IMR-90 (cell line): ENCODE results near the gene MAPK9. TPM values are rescaled to one million over a fixed set of nuclear protein-coding genes. Genes with fewer than 3 reads are reported as not detected.

Source experiments
- ATAC-seq: fragments of 200-7000 bp; cut with Tn5 transposase; 2 replicates; pipeline ENCODE4 v1.9.1; 2020; ENCODE audit warnings: low read depth, mild to moderate bottlenecking, moderate library complexity
- BruUV-seq: library from RNA; stranded (reverse); fragments of 400-500 nt; replicated peaks from 2 replicates; lab custom pipeline; 2021; lab: Mats Ljungman, UMichigan
- CTCF ChIA-PET: fragments of 300-600 bp; formaldehyde crosslinking; extraction: SDS; loops from one replicate; lab custom pipeline; 2021; ENCODE audit warnings: antibody characterized with exemption; lab: Yijun Ruan, JAX
- POLR2A ChIA-PET: fragments of 300-600 bp; sonication (Branson Sonifier 250); formaldehyde crosslinking; loops from one replicate; lab custom pipeline; 2022; ENCODE audit warnings: antibody characterized with exemption; ENCODE audit not compliant: unreplicated experiment; lab: Charles Lee
- DNase-seq: peaks from one replicate; pipeline ENCODE4 v3.0.0; 2013
- H2AFZ ChIP-seq: replicated peaks from 2 replicates; pipeline ENCODE3; 2013; ENCODE audit warnings: low read length, mild to moderate bottlenecking; ENCODE audit not compliant: poor library complexity
- H2AK5ac ChIP-seq: 2 replicates; pipeline ENCODE4 v1.6.1; 2013; ENCODE audit warnings: low read depth, low read length, inconsistent platforms
- H2AK9ac ChIP-seq: replicated peaks from 2 replicates; pipeline ENCODE3; 2013; ENCODE audit warnings: mild to moderate bottlenecking, low read depth, low read length, moderate library complexity; ENCODE audit not compliant: poor library complexity
- H2BK120ac ChIP-seq: 2 replicates; pipeline ENCODE4 v1.6.1; 2013; ENCODE audit warnings: low read depth, low read length, inconsistent platforms
- H2BK15ac ChIP-seq: 3 replicates; pipeline ENCODE4 v1.6.1; 2013; ENCODE audit warnings: low read depth, low read length, inconsistent platforms
- H2BK20ac ChIP-seq: 2 replicates; pipeline ENCODE4 v1.6.1; 2013; ENCODE audit warnings: low read depth, mild to moderate bottlenecking, inconsistent platforms, low read length, moderate library complexity
- H2BK5ac ChIP-seq: 2 replicates; pipeline ENCODE4 v1.6.1; 2013; ENCODE audit warnings: mild to moderate bottlenecking, low read depth, low read length, inconsistent platforms; ENCODE audit not compliant: poor library complexity, severe bottlenecking
- H3K14ac ChIP-seq: replicated peaks from 2 replicates; pipeline ENCODE4 v1.6.1; 2013; ENCODE audit warnings: low read depth, low read length, inconsistent platforms
- H3K18ac ChIP-seq: 2 replicates; pipeline ENCODE4 v1.6.1; 2013; ENCODE audit warnings: low read depth, low read length, control low read depth
- H3K23ac ChIP-seq: 2 replicates; pipeline ENCODE4 v1.6.1; 2013; ENCODE audit warnings: low read depth, low read length, inconsistent platforms
- H3K27ac ChIP-seq: 2 replicates; pipeline ENCODE4 v1.5.1; 2013; ENCODE audit warnings: mild to moderate bottlenecking, control low read depth, low read length; ENCODE audit not compliant: insufficient read depth
- H3K27me3 ChIP-seq: 2 replicates; pipeline ENCODE4 v1.6.1; 2013; ENCODE audit warnings: low read length; ENCODE audit not compliant: control insufficient read depth, insufficient read depth
- H3K36me3 ChIP-seq: 2 replicates; pipeline ENCODE4 v1.6.1; 2013; ENCODE audit warnings: low read length, mixed read lengths; ENCODE audit not compliant: control insufficient read depth, insufficient read depth
- H3K4ac ChIP-seq: 2 replicates; pipeline ENCODE4 v1.6.1; 2013; ENCODE audit warnings: low read depth, low read length, inconsistent platforms
- H3K4me1 ChIP-seq: 2 replicates; pipeline ENCODE4 v1.6.1; 2013; ENCODE audit warnings: low read length, mixed read lengths; ENCODE audit not compliant: control insufficient read depth, insufficient read depth
- H3K4me2 ChIP-seq: 2 replicates; pipeline ENCODE4 v1.6.1; 2013; ENCODE audit warnings: low read depth, mild to moderate bottlenecking, control low read depth, low read length, moderate library complexity
- H3K4me3 ChIP-seq: 2 replicates; pipeline ENCODE4 v1.5.1; 2013; ENCODE audit warnings: low read depth, mild to moderate bottlenecking, control low read depth, low read length, moderate library complexity; ENCODE audit not compliant: insufficient read depth
- H3K56ac ChIP-seq: 2 replicates; pipeline ENCODE4 v1.6.1; 2013; ENCODE audit warnings: low read length, inconsistent platforms; ENCODE audit not compliant: insufficient read depth; ENCODE audit errors: extremely low read depth
- H3K79me1 ChIP-seq, 2 experiments: 2 replicates each; pipeline ENCODE4 v1.6.1; 2013; ENCODE audit warnings: low read length in 2 of 2, inconsistent platforms in 1 of 2, low read depth in 1 of 2
- H3K9ac ChIP-seq: 2 replicates; pipeline ENCODE4 v1.6.1; 2013; ENCODE audit warnings: low read depth, low read length, control low read depth
- H3K9me1 ChIP-seq: 2 replicates; pipeline ENCODE4 v1.6.1; 2013; ENCODE audit warnings: low read length, inconsistent platforms; ENCODE audit not compliant: insufficient read depth
- H3K9me3 ChIP-seq: 2 replicates; pipeline ENCODE4 v1.6.1; 2013; ENCODE audit warnings: low read length; ENCODE audit not compliant: control insufficient read depth, insufficient read depth
- H4K20me1 ChIP-seq: 2 replicates; pipeline ENCODE4 v1.6.1; 2013; ENCODE audit warnings: low read length, inconsistent platforms; ENCODE audit not compliant: insufficient read depth
- H4K5ac ChIP-seq: 2 replicates; pipeline ENCODE4 v1.6.1; 2013; ENCODE audit warnings: mild to moderate bottlenecking, low read depth, low read length, control low read depth
- H4K8ac ChIP-seq, 2 experiments: 2 replicates each; pipeline ENCODE4 v1.6.1; 2013; ENCODE audit warnings: low read depth in 2 of 2, low read length in 2 of 2, control low read depth in 1 of 2, inconsistent platforms in 1 of 2
- H4K91ac ChIP-seq: 2 replicates; pipeline ENCODE4 v1.6.1; 2013; ENCODE audit warnings: low read depth, low read length, inconsistent platforms; ENCODE audit not compliant: insufficient read depth
- CEBPB ChIP-seq: IDR thresholded peaks from 2 replicates; pipeline ENCODE4 v1.6.1; 2012; ENCODE audit warnings: low read depth, low read length, improper control_type of control experiment
- CHD1 ChIP-seq: IDR thresholded peaks from 2 replicates; pipeline ENCODE4 v1.6.1; 2012; ENCODE audit warnings: low read depth, low read length, improper control_type of control experiment
- FOS ChIP-seq: fragments of 150-350 bp; IDR thresholded peaks from 2 replicates; pipeline ENCODE4 v1.6.1; 2016; ENCODE audit warnings: low read depth, low read length
- MAFK ChIP-seq: IDR thresholded peaks from 2 replicates; pipeline ENCODE4 v1.6.1; 2012; ENCODE audit warnings: low read depth, low read length, improper control_type of control experiment
- NFE2L2 ChIP-seq: fragments of 150-350 bp; IDR thresholded peaks from 2 replicates; pipeline ENCODE4 v1.6.1; 2016; ENCODE audit warnings: low read depth, mild to moderate bottlenecking, low read length
- POLR2A ChIP-seq: IDR thresholded peaks from 2 replicates; pipeline ENCODE4 v1.6.1; 2012; ENCODE audit warnings: mild to moderate bottlenecking, low read depth, low read length
- RAD21 ChIP-seq: IDR thresholded peaks from 2 replicates; pipeline ENCODE4 v1.6.1; 2012; ENCODE audit warnings: low read length, improper control_type of control experiment
- RCOR1 ChIP-seq: IDR thresholded peaks from 2 replicates; pipeline ENCODE4 v1.6.1; 2012; ENCODE audit warnings: mild to moderate bottlenecking, low read length, improper control_type of control experiment; ENCODE audit not compliant: insufficient replicate concordance
- RFX5 ChIP-seq: IDR thresholded peaks from 2 replicates; pipeline ENCODE4 v1.8.0; 2012; ENCODE audit warnings: low read depth, mild to moderate bottlenecking, low read length, moderate library complexity
- SMC3 ChIP-seq: fragments of 150-350 bp; IDR thresholded peaks from 2 replicates; pipeline ENCODE4 v1.6.1; 2016; ENCODE audit warnings: low read depth, mild to moderate bottlenecking, antibody characterized with exemption, low read length, moderate library complexity
- WGBS, 2 experiments: methylation state at CpG; one replicate each; pipeline versions ENCODE4 v1.1.5 to v1.1.7; 2013; ENCODE audit warnings: missing lambda C conversion rate in 2 of 2; ENCODE audit not compliant: insufficient read length in 1 of 2; ENCODE audit errors: extremely low coverage in 2 of 2; 5-methylcytosine and 5-hydroxymethylcytosine counted together
- dilution Hi-C: fragments of 300-500 bp; cut with HindIII; formaldehyde crosslinking; loops from one replicate; pipeline ENCODE4 v1.14.3; 2018; ENCODE audit warnings: low sequenced_read_pairs; ENCODE audit not compliant: unreplicated experiment
- in situ Hi-C: fragments of 300-500 bp; cut with MboI; formaldehyde crosslinking; loops from 3 replicates; pipeline ENCODE4 v1.14.3; 2019; ENCODE audit warnings: low sequenced_read_pairs, inconsistent platforms, mixed read lengths
- intact Hi-C: fragments of 100-400 bp; cut with micrococcal nuclease; formaldehyde crosslinking; loops from 2 replicates; pipeline ENCODE4 v1.10.0; 2022
- polyA plus RNA-seq, 3 experiments: library from polyadenylated mRNA; depleted of rRNA; stranded (reverse); fragments of >200 nt; gene quantifications; 2 replicates each; pipeline ENCODE4 v1.2.3, GENCODE V29; 2012; ENCODE audit warnings: low replicate concordance in 1 of 3
- total RNA-seq: library from RNA; depleted of rRNA; stranded (reverse); fragments of >200 nt; gene quantifications from 2 replicates; pipeline ENCODE4 v1.2.3, GENCODE V29; 2012
- TF ChIP-seq, protein P1 (sequence below): fragments of 150-350 bp; IDR thresholded peaks from 2 replicates; pipeline ENCODE4 v1.6.1; 2017; ENCODE audit warnings: mild to moderate bottlenecking, antibody characterized with exemption, low read length, low read depth
- TF ChIP-seq, protein P2 (sequence below): fragments of 150-350 bp; IDR thresholded peaks from 2 replicates; pipeline ENCODE4 v1.6.1; 2016; ENCODE audit warnings: low read depth, mild to moderate bottlenecking, low read length, moderate library complexity, borderline replicate concordance

Gene MAPK9
- total and polyA plus RNA-seq, 2 of the 4 experiments (the other 2 are of a cell fraction) = 22.9 to 23.3 TPM

DNA sequence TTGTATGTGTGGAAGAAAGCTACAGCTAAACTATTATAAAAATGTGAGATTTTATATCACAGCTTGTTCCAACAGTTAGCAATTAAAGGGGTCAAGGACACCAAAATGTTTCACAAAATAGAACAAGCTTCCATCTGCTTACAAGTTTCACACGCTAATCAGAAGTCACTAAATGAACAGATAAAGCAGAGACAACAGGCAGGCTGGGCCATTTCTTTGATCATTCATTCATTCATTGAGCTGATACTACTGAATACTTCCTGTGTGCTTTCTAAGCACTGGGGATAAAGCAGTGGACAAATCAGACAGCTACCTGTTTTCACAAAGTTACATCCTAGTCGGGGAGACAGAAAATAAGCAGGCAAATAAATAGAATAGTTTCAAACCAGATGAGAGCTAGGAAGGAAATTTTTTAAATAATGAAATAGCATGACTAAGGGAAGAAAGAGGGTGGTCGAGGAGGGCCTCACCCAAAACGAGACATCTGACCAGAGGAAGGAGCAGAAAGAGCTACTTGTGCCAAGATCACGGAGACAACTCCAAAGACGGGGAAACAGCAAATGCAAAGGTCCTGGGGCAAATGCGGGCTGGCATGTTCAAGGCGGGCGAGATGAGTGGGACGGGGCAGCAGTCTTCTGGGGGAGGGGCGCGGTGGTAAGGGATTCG, 1.2 kb downstream of the MAPK9 start:
- no peak for DNase-seq
- H3K4me3 ChIP-seq = peak overlapping the region; percentile 94
- H2BK20ac ChIP-seq = no peak overlapping the region
- peaks cover 15% of the 10 kb centered on the region for H4K20me1 ChIP-seq
- POLR2A ChIA-PET = no interaction called here
- no peak overlapping the region; the same call in 1 of the 2 replicates for H3K14ac ChIP-seq
- H2AK5ac ChIP-seq = peak overlapping the region; percentile 7; the same call in 1 of the 2 replicates
- TF ChIP-seq RCOR1 (no peak), CHD1 (no peak), RAD21 (no peak), MAFK (no peak), NFE2L2 (no peak), FOS (no peak), POLR2A (no peak), SMC3 (no peak), RFX5 (no peak), CEBPB (no peak)
- TF ChIP-seq, protein P1, sequence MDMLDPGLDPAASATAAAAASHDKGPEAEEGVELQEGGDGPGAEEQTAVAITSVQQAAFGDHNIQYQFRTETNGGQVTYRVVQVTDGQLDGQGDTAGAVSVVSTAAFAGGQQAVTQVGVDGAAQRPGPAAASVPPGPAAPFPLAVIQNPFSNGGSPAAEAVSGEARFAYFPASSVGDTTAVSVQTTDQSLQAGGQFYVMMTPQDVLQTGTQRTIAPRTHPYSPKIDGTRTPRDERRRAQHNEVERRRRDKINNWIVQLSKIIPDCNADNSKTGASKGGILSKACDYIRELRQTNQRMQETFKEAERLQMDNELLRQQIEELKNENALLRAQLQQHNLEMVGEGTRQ = no peak
- TF ChIP-seq, protein P2, sequence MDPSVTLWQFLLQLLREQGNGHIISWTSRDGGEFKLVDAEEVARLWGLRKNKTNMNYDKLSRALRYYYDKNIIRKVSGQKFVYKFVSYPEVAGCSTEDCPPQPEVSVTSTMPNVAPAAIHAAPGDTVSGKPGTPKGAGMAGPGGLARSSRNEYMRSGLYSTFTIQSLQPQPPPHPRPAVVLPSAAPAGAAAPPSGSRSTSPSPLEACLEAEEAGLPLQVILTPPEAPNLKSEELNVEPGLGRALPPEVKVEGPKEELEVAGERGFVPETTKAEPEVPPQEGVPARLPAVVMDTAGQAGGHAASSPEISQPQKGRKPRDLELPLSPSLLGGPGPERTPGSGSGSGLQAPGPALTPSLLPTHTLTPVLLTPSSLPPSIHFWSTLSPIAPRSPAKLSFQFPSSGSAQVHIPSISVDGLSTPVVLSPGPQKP = no peak
- dilution Hi-C loops (no loop called here), in situ Hi-C loops (loop anchor here (5.0 kb wide), 1 partner anchor 182 kb away; no protein-coding TSS in a partner anchor), intact Hi-C loops (no loop called here)
- H3K56ac ChIP-seq = no peak overlapping the region
- H3K27me3 ChIP-seq = no peaks in the 10 kb centered on the region
- H2BK15ac ChIP-seq = no peak overlapping the region
- no peak overlapping the region for H4K8ac ChIP-seq
- H3K18ac ChIP-seq = no peak overlapping the region
- no CpG with 5 or more reads among the region's 13 CpGs for WGBS, 2 experiments
- no peak overlapping the region for H3K27ac ChIP-seq
- no peaks in the 10 kb centered on the region for H3K36me3 ChIP-seq
- H3K9me1 ChIP-seq = peaks cover 6% of the 10 kb centered on the region; the same call in 1 of the 2 replicates
- H2BK5ac ChIP-seq = no peak overlapping the region
- peak overlapping the region; percentile 22 for H2AK9ac ChIP-seq
- H3K9me3 ChIP-seq = no peaks in the 10 kb centered on the region
- ATAC-seq = no peak
- H3K4me2 ChIP-seq = peak overlapping the region; percentile 56
- H4K91ac ChIP-seq = no peak overlapping the region
- peak overlapping the region; percentile 61 for H3K9ac ChIP-seq
- no peak overlapping the region for H4K5ac ChIP-seq
- no peak overlapping the region for H2BK120ac ChIP-seq
- no TSS peak for BruUV-seq
- CTCF ChIA-PET = interaction anchor here (0.6 to 2.0 kb wide), 2 partner anchors 12 to 328 kb away, joined by 4 to 8 read pairs; no protein-coding TSS in a partner anchor
- H2AFZ ChIP-seq = peak overlapping the region; percentile 9
- H3K23ac ChIP-seq = peak overlapping the region; percentile 66; the same call in 1 of the 2 replicates
- no peak overlapping the region for H3K4ac ChIP-seq
- H3K79me1 ChIP-seq = peaks cover 34 to 50% of the 10 kb centered on the region in 2 experiments
- H3K4me1 ChIP-seq = peaks cover 4% of the 10 kb centered on the region; the same call in 1 of the 2 replicates
